KMS-11 (cell line): Measurements from ENCODE around the gene FAM78A.
"Not testable (repeated sequence)": the region's sequence is repeated elsewhere in the genome, so short reads cannot be mapped to it uniquely, and the experiment has no call there.

Experiments
- H2AFZ ChIP-seq: fragments of 200-600 bp; sonication (generic); 2 replicates; pipeline ENCODE4 v1.6.1; 2016; ENCODE audit warnings: antibody characterized with exemption, mixed run types, low read depth
- H3K27ac ChIP-seq: fragments of 200-600 bp; sonication (generic); 2 replicates; pipeline ENCODE4 v1.6.1; 2016; ENCODE audit warnings: mild to moderate bottlenecking, mixed run types
- H3K27me3 ChIP-seq: fragments of 200-600 bp; sonication (generic); 2 replicates; pipeline ENCODE4 v1.6.1; 2017; ENCODE audit warnings: mild to moderate bottlenecking, low read depth, mixed run types, moderate library complexity; ENCODE audit not compliant: insufficient read depth
- H3K36me3 ChIP-seq: fragments of 200-600 bp; sonication (generic); 2 replicates; pipeline ENCODE4 v1.6.1; 2017; ENCODE audit warnings: mild to moderate bottlenecking, mixed run types; ENCODE audit not compliant: insufficient read depth
- H3K4me1 ChIP-seq: fragments of 200-600 bp; sonication (generic); 2 replicates; pipeline ENCODE4 v1.6.1; 2016; ENCODE audit warnings: mild to moderate bottlenecking, low read depth, mixed run types; ENCODE audit not compliant: poor library complexity, severe bottlenecking
- H3K4me2 ChIP-seq: fragments of 200-600 bp; sonication (generic); 2 replicates; pipeline ENCODE4 v1.7.0; 2016; ENCODE audit warnings: mild to moderate bottlenecking, mixed run types
- H3K4me3 ChIP-seq: fragments of 200-600 bp; sonication (generic); IDR thresholded peaks from 2 replicates; pipeline ENCODE4 v1.6.1; 2017; ENCODE audit warnings: low read depth, low read length, mixed read lengths; ENCODE audit not compliant: insufficient read depth
- H3K79me2 ChIP-seq: fragments of 200-600 bp; sonication (generic); 2 replicates; pipeline ENCODE4 v1.6.1; 2016; ENCODE audit warnings: low read depth, mixed run types; ENCODE audit not compliant: insufficient read depth
- H3K9ac ChIP-seq: fragments of 200-600 bp; sonication (generic); 2 replicates; pipeline ENCODE4 v1.6.1; 2016; ENCODE audit warnings: mild to moderate bottlenecking, mixed run types
- H4K20me1 ChIP-seq: fragments of 200-600 bp; sonication (generic); 2 replicates; pipeline ENCODE4 v1.6.1; 2016; ENCODE audit warnings: mild to moderate bottlenecking, mixed run types; ENCODE audit not compliant: insufficient read depth
- TF ChIP-seq, protein P1 (sequence below): fragments of 200-600 bp; sonication (generic); conservative IDR thresholded peaks from 2 replicates; pipeline ENCODE4 v1.6.1; 2017; ENCODE audit warnings: low read depth, mild to moderate bottlenecking, antibody characterized with exemption, low read length, moderate library complexity, mixed read lengths

Gene FAM78A

DNA sequence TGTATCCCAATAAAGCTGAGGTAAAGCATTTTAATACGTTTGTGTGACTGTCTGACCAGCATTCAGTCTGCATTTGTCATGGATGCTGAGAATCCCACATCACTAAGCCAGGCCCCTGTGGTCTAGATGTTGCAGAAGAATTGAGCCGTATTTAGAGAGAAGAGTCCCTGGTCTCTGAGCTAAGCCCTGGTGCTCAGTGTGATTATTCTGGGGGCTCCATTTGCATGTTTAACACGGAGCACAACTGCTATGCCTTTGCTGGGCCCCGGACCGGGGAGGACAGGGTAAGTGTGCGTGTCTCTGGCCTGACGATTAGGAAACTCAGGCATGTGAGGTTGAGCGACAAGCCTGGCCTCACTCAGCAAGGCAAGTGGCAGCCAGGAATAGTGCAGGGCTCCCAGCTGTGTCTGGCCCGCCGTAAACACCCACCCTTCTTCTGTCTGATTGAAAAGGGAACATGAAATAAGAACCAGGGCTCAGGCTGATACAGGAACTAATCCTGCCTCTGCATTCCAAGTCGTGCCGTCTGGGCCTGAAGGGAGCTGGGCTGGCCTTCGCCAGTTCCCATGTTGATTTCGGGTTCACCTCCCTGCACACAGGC, 22.3 kb downstream of the FAM78A start:
- peaks cover 68% of the 10 kb centered on the region for H3K4me1 ChIP-seq
- peak overlapping the region; percentile 77; the same call in 1 of the 2 replicates for H3K4me2 ChIP-seq
- peak overlapping the region; percentile 97; the same call in 1 of the 2 replicates for H3K27ac ChIP-seq
- no peak overlapping the region for H3K4me3 ChIP-seq
- no peak overlapping the region for H3K9ac ChIP-seq
- no peaks in the 10 kb centered on the region for H3K36me3 ChIP-seq
- no peaks in the 10 kb centered on the region for H4K20me1 ChIP-seq
- H3K27me3 ChIP-seq: no peaks in the 10 kb centered on the region
- no peaks in the 10 kb centered on the region for H3K79me2 ChIP-seq
- H2AFZ ChIP-seq: no peak overlapping the region
- TF ChIP-seq, protein P1, sequence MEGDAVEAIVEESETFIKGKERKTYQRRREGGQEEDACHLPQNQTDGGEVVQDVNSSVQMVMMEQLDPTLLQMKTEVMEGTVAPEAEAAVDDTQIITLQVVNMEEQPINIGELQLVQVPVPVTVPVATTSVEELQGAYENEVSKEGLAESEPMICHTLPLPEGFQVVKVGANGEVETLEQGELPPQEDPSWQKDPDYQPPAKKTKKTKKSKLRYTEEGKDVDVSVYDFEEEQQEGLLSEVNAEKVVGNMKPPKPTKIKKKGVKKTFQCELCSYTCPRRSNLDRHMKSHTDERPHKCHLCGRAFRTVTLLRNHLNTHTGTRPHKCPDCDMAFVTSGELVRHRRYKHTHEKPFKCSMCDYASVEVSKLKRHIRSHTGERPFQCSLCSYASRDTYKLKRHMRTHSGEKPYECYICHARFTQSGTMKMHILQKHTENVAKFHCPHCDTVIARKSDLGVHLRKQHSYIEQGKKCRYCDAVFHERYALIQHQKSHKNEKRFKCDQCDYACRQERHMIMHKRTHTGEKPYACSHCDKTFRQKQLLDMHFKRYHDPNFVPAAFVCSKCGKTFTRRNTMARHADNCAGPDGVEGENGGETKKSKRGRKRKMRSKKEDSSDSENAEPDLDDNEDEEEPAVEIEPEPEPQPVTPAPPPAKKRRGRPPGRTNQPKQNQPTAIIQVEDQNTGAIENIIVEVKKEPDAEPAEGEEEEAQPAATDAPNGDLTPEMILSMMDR: no peak

DNA sequence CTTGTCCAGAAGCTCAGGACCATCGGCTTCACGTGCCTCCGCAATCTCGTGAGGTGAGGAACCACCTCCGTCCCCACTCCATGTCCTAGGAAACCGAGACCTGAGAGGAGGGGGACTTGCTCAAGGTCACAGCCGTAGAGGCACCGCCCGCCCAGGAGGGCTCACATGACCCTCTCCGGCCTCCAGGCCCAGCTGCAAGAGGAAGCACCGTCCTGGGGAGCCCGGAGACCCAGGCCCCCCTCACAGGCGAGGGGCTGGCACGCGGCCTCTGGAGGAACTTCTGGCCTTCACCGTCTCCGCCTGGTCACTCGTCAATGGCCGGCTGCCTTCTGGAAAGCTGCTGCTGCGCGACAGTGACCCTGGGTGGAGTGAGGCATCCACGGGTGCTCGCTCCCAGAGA, 24.2 kb downstream of the FAM78A start:
- TF ChIP-seq, protein P1: no peak
- Histone ChIP-seq H3K27ac (peak overlapping the region; percentile 97), H3K9ac (peak overlapping the region; percentile 24; the same call in 1 of the 2 replicates)

DNA sequence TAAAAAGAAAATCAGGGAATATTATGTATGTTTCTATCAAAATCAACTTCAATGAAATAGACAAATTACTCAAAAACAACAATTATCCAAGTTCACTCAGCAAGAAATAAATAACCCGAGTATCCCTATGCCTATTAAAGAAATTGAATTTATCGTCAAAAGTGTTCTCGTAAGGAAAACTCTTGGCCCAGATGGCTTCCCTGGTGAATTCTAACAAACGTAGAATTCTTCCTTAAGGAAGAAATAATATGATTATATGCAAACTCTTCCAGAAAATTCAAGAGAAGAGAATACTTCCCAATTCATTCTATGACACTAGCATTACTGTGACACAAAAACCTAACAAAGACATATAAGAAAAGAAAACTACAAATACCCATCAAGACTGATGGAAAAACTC, 29.7 kb downstream of the FAM78A start:
- TF ChIP-seq, protein P1: no peak
- Histone ChIP-seq H3K4me3 (no peak overlapping the region), H4K20me1 (no peaks in the 10 kb centered on the region)

More for the DNA sequence above, 24.2 kb downstream of the FAM78A start:
- peak overlapping the region; percentile 79 for H2AFZ ChIP-seq
- H3K27me3 ChIP-seq: no peaks in the 10 kb centered on the region
- H3K4me3 ChIP-seq: no peak overlapping the region
- H4K20me1 ChIP-seq: no peaks in the 10 kb centered on the region
- no peaks in the 10 kb centered on the region for H3K79me2 ChIP-seq
- H3K36me3 ChIP-seq: no peaks in the 10 kb centered on the region
- H3K4me1 ChIP-seq: peaks cover 62% of the 10 kb centered on the region
- H3K4me2 ChIP-seq: peak overlapping the region; percentile 59

DNA sequence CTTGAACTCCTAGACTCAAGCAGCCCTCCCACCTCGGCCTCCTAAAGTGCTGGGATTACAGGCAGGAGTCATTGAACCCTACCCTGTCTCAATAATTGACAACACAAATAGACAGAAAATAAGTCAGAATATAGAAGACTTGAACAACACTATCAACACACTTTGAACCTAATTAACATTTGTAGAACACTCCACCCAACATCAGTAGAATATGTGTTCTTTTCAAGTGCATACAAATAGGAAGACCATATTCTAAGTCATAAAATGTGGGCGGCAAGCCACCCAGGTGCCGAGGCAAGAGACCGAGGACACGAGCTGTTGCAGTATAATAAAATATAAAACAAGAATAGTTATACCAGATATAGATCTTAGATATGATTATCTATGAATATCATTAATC, 32.0 kb downstream of the FAM78A start:
- not testable (repeated sequence) for H2AFZ ChIP-seq, H4K20me1 ChIP-seq, H3K4me3 ChIP-seq, H3K27me3 ChIP-seq, H3K27ac ChIP-seq, H3K4me2 ChIP-seq, H3K9ac ChIP-seq, H3K79me2 ChIP-seq, H3K4me1 ChIP-seq, H3K36me3 ChIP-seq

More for the DNA sequence above, 29.7 kb downstream of the FAM78A start:
- no peaks in the 10 kb centered on the region for H3K79me2 ChIP-seq
- H3K27me3 ChIP-seq: no peaks in the 10 kb centered on the region
- no peak overlapping the region for H3K9ac ChIP-seq
- no peak overlapping the region for H3K4me2 ChIP-seq
- H3K4me1 ChIP-seq: peaks cover 9% of the 10 kb centered on the region
- no peak overlapping the region for H2AFZ ChIP-seq
- H3K36me3 ChIP-seq: no peaks in the 10 kb centered on the region
- H3K27ac ChIP-seq: no peak overlapping the region

DNA sequence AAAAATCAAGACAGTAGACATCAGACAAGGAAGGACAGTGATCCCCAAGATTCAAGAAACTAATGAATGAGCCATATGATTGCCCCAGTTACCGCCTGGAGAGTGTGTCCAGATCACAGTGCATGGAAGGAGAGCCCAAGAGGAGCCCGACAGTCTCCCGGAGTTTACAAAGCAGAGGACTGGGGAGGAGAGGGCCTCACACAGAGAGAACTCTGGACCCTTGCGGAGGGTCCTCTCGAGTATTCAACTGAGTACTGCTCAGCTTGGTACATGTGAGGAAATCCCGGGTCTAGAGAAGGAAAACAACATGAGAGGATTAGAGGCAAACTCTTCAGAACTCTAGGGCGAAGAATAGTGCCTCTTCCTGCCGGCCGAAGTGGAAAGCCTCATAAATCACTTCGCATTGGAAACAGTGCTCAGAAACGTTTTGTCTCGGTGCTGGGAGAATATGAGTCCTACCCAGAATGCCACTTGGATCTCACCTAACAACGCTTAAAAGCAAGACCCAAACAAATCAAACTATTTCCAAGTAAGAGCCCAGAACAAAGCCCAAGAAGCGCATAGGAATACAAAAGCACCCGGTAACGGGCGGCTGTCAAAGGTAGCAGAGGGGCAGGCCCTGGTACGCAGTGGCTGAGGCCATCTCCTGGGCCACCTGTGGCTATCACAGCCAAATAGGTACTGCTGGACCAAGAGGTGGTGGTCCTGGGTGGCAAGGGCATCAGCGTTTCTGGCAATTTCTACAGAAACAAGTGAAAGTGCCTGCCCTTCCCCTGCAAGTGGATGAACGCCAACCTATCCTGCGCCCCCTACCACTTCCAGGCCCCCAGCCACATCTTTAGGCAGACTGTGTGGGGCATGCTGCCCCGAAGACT, 36.0 kb downstream of the FAM78A start:
- Histone ChIP-seq H3K36me3 (no peaks in the 10 kb centered on the region), H3K27ac (no peak overlapping the region), H3K4me2 (no peak overlapping the region), H3K4me3 (no peak overlapping the region), H4K20me1 (no peaks in the 10 kb centered on the region), H3K4me1 (peaks cover 39% of the 10 kb centered on the region), H3K27me3 (no peaks in the 10 kb centered on the region), H3K9ac (no peak overlapping the region), H3K79me2 (no peaks in the 10 kb centered on the region), H2AFZ (no peak overlapping the region)
- TF ChIP-seq, protein P1: no peak
